Measurements from ENCODE around the gene S100A14.
A peak's percentile ranks its signal among the peaks of the same experiment; 100 is the strongest.

The S100A14 gene

GRCh38 chr1:153638261-153638660 is 22.1 kb upstream of the S100A14 start:
- no peak for DNase-seq

DNA sequence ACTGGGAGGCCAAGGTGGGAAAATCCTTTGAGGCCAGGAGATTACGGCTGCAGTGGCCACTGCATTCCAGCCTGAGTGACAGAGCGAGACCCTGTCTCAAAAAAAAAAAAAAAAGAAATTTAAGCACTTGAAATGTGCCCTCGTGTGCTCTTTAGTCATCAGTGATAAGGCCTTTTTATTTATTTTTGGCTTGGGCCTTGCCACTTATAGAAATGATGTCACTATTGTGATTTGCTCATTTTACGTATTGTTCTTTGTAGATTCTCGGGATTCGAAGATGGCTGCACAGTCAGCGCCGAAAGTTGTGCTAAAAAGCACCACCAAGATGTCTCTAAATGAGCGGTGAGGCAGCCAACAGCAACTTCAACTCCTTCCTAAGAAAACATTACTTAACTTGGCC is 20.2 kb upstream of the S100A14 start:
- no peak for DNase-seq

DNA sequence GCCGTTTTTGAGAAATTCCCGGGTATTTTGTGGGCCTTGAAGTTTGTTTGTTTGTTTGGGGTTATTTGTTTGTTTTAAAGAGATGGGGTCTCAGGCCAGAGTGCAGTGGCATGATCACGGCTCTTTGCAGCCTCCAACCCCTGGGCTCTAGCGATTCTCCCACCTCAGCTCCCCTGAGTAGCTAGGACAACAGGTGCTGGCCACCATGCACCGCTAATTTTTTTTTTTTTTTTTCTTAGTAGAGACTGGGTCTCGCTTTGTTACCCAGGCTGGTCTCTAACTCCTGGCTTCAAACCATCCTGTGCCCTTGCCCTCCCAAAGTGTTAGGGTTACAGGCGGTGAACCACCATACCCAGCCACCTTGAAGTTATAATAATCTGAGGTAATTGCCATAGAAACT is 19.7 kb upstream of the S100A14 start:
- no peak for DNase-seq

GRCh38 chr1:153633754-153634665 is 17.9 kb upstream of the S100A14 start, which contains the start of gene CHTOP:
Gene CHTOP, plus strand, starts transcription at chr1:153634066. Its CDS starts 2,523 bp downstream, at chr1:153636589.
- DNase-seq: peak; percentile 92

DNA sequence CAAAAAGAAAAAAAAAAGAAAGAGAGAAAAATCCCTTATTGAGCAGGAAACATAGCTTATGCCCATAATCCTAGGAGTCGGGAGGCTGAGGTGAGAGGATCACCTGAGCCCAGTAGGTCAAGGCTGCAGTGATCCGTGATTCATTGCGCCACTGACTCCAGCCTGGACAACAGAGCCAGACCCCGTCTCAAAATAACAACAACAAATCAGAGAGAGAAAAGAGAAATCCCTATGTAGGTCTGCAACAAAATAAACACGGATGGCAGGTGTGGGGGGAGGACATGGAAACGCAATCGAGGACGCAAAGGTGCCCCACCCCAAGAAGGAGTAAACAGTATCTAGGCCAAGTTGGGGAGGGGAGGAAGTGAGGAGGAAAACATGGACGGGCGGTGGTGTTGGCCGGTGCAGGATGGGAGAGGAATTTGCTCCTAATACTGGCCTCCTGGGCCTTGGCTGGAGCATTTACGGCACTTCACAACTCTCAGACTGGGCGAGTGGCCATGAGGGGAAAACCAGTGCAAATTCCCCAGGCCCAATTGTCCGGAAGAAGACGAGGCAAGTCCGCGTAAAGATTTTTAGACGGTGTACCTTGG is 17.1 kb upstream of the S100A14 start:
- no peak for DNase-seq

DNA sequence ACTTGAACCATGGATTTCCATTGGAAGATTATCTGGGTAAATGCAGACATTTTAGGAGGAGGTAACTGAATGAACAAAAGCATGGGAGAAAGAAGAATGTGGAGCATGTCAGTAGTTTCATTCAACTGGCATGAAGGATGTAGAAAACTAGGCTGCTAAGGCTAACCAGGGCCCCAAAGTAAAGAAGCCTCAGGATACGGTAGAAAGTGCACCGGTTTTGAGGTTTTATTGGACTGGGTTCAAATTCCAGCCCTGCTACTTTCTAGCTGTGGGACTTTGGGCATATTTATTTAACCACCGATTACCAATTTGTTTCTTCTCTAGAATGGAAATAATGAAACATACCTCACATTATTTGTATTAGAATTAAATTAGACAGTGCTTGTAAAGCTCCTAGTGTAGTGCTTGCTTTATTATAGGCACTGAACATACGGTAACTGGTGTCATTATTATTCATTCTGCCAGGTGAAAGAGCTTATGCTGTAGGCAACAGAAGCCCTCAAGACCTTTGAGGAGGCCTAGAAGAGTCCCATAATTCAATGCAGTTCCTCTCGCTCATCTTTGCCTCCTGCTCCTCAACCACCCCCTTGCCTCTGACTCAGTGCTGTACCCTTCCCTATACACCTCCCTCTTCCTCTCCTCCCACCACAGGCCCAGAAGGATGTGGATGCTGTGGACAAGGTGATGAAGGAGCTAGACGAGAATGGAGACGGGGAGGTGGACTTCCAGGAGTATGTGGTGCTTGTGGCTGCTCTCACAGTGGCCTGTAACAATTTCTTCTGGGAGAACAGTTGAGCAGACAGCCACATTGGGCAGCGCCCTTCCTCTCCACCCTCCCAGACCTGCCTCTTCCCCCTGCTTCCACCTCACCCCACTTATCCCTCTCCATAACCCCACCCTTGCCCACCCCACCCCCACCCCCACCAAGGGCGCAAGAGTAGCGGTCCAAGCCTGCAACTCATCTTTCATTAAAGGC is 15.2 kb upstream of the S100A14 start:
- no peak for DNase-seq

DNA sequence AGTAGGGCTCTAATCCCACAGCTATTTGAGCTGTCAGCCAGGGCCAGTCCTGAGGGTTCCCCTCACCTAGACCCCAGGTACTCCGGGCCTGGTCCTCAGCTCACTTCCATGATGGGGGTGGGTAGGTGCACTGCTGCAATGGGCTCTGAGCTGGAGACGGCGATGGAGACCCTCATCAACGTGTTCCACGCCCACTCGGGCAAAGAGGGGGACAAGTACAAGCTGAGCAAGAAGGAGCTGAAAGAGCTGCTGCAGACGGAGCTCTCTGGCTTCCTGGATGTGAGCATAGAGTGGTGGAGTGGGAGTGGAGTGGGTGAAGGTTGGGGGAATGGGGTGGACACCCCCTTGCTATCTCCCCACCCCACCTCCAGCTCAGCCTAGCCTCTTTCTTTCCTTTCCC is 14.3 kb upstream of the S100A14 start:
- no peak for DNase-seq

GRCh38 chr1:153629971-153630370 is 13.8 kb upstream of the S100A14 start:
- DNase-seq: no peak

DNA sequence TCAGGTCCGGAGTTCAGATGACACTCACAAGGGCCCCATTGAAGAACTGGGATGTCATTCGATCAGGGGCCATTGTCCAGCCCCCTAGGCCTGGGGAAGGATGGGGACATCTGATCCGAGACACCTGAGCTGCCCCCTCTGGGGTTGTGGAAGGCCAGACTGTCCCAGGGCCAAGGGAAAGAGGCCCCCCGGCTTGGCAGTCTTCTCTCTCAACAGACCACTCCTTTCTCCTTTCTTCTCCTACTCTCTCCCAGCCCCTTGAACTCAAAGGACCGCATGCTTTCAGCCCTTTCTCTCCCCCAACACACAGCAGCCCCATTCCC is 13.2 kb upstream of the S100A14 start:
- DNase-seq: no peak

- no peak for DNase-seq
Observed at GRCh38 chr1:153628638-153629342, 12.7 kb upstream of the S100A14 start.

- no peak for DNase-seq
Observed at GRCh38 chr1:153627715-153628626, 11.8 kb upstream of the S100A14 start, which contains the start of gene S100A1. Gene S100A1, plus strand, starts transcription at chr1:153628434. Its CDS starts 2,088 bp downstream, at chr1:153630522.

- peak; percentile 64 for DNase-seq
Observed at GRCh38 chr1:153626904-153627714, 11.0 kb upstream of the S100A14 start, which contains the start of gene S100A13. Gene S100A13, minus strand, starts transcription at chr1:153627505. Its CDS starts 1,033 bp downstream, at chr1:153626472.

DNA sequence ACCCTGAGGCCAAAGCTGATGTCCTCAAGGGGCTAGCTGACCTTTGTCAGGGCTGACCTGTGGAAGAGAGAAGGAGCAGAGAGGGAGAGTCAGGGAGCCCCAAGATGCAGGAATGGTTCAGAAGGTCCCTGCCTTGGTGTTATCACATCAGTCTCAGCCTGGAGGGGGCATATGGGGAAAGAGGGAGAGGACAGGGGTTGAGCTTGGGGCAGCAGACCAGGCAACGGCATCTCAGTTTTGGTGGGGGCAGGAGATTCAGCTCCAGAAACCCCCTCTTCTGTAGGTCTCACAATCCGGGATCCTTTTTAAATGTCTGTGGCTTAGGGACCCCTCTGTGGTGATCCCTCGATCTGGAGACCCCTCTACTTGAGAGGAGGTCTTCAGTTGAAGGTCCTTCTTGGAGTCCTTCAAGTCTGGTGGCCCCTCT is 10.4 kb upstream of the S100A14 start:
- DNase-seq: no peak

DNA sequence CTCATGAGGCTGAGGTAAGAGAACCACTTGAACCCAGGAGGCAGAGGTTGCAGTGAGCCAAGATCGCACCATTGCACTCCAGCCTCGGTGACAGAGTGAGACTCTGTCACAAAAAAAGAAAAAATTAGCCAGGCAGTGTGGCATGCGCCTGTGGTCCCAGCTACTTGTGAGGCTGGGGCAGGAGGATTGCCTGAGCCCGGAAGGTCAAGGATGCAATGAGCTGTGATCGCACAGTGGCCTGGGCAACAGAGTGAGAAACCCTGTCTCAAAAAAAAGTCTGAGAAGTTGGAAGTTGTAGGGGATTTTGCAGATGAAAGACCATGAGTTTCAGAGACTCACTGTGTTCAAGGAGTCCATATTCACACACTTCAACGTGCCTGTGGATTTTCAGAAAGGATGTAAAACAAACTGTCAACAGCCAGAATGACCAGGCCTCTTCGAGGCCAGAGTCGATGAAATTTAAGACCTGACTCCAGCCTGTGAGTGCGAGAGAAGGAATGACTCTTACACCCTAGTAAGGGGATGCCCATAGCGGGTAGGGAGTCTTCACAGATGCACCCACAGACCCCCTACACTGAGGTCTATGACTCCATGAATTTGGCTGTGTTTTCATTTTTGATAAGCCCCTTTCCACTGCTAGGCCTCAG is 9.0 kb upstream of the S100A14 start:
- no peak for DNase-seq

DNA sequence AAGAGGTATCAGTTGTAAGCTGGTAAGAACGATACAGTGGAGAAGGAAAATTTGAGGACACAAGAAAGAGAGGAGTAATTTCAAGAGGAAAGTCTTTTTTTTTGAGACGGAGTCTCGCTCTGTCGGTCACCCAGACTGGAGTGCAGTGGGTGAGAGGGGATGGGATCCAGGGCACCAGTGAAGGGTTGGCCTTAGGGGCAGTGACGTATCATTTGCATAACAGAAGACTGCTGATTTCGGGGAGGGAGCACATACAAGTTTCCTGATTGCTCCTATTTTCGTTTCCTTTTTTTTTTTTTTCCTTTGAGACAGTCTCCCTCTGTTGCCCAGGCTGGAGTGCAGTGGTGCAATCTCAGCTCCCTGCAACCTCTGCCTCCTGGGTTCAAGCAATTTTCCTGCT is 7.0 kb upstream of the S100A14 start:
- no peak for DNase-seq

DNA sequence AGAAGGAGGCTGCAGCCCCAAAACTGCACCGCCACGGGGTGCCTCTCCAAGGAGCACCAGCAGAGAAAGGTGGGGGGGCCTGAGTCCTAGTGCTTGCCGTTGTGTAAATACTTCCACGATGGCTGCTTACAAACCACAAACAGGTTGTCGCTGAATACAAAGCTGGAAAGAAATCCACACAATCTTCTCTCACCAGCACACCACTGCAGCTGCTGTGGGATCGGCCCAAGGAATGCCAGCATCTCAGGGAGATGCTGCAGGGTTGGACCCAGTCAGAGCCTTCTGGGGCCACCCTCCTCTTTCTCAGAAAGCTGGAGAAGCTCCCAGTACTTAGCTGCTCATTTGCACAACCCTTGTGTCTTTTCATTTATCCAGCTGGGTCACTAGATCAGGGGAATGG is 3.0 kb upstream of the S100A14 start:
- no peak for DNase-seq

DNA sequence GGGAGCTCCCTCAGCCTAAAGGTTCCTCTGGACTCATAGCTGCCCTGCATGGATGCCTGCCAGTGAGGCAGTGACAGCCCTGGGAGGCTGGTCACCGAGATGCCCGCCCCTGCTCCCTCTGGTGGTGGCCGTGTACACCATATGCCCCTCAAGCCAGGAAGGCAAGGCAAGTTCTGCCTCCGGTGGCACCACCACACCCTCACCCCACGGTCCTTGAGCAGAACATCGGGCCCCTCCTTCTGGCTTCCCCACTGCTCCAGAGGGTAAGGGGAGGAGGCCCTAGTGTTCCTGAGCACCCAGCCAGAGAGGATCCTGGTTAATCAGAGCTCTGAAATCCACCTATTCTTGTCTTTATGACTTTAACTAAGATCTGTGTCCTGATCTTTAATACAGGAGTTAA is 1.5 kb upstream of the S100A14 start:
- DNase-seq: peak; percentile 35

DNA sequence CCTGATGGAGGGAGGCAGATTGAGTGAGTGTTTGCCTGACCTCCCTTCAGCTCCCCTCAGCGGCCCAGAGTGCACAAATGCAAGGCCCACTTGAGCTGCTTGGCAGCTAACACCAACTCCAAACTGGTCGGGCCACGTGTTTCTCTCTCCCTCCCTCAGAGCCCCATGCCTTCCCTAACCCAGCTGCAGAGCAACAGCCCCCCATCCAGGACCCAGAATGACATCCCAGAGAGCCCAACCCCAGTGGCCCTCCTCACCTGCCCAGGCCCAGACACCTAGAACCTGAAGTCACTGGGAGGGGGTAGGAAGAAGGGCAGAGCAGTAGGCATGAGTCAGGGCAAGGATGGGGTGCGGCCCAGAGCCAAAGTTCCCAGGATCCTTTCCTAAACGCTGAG is 789 bp upstream of the S100A14 start:
- no peak for DNase-seq

DNA sequence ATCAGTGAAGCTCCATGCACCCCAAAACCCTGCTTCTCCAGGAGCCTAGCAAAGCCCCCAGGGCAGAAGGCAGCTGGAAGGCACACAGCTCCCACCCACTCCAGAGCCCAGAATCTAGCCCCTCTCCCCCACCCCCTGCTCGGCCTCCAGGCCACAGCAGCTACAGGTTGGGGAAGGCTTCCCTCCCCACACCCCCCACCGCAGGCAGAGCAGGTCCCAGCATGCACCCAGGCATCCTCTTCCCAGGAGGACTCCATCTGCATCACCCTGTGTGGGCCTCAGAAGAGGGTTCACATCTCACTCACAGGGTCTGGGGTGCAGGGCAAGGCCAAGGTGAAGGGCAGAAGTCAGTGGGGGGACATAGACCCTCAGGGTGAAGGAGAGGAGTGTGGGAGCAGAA is 719 bp downstream of the S100A14 start:
- no peak for DNase-seq

- no peak for DNase-seq
Observed at GRCh38 chr1:153614906-153615305, 1.2 kb downstream of the S100A14 start.
